ENCODE results near the gene PLEKHA1.

The PLEKHA1 gene

GRCh38 chr10:122391875-122392274 lies 17.4 kb downstream of the PLEKHA1 start:
- Histone ChIP-seq H3K4me3 (no peak overlapping the region), H3K36me3 (ENCODE audit: insufficient read depth, low read length) (no peaks in the 10 kb centered on the region), H3K27ac (no peak overlapping the region), H3K9ac (ENCODE audit: insufficient read length) (no peak overlapping the region), H3K9me3 (ENCODE audit: low read depth, low read length) (no peaks in the 10 kb centered on the region)
- DNase-seq (ENCODE audit: low read depth, low spot score) = no peak
- no peak for TF ChIP-seq POLR2AphosphoS5 (IDR thresholded peaks at IDR 0.05; ENCODE audit: borderline replicate concordance, low read depth, low read length)
- no peak for TF ChIP-seq EZH2 (IDR thresholded peaks at IDR 0.05)
- no peak for TF ChIP-seq FOXP2 (optimal IDR thresholded peaks at IDR 0.05; ENCODE audit: control extremely low read depth, extremely low read length, insufficient read depth)

DNA sequence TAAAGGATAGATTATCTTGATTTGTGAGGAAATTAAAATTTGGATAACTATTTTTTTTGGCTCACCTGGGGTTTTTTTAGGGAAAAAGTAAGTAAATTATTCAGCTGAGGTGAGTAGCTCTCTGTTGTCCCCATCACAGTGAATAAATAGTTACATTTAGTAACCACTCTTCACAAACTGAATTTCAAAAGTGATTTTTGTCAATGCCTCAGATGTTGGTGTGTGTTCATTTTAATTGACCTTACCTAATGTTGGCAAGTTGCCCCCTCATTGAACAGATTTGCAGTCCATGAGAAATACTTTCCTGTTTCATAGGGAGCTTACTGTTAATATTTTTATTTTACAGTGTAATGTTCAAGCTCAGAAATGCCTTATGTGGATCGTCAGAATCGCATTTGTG lies 18.3 kb downstream of the PLEKHA1 start:
- no peak overlapping the region for H3K9ac ChIP-seq (ENCODE audit: insufficient read length)
- no peaks in the 10 kb centered on the region for H3K9me3 ChIP-seq (ENCODE audit: low read depth, low read length)
- no peaks in the 10 kb centered on the region for H3K36me3 ChIP-seq (ENCODE audit: insufficient read depth, low read length)
- no peak overlapping the region for H3K27ac ChIP-seq
- TF ChIP-seq EZH2 (IDR thresholded peaks at IDR 0.05) (no peak), POLR2AphosphoS5 (IDR thresholded peaks at IDR 0.05; ENCODE audit: borderline replicate concordance, low read depth, low read length) (no peak)
- no peak overlapping the region for H3K4me3 ChIP-seq
- no peak for DNase-seq (ENCODE audit: low read depth, low spot score)

GRCh38 chr10:122393288-122393687 lies 18.8 kb downstream of the PLEKHA1 start:
- H3K9ac ChIP-seq (ENCODE audit: insufficient read length) = no peak overlapping the region
- H3K4me3 ChIP-seq = no peak overlapping the region
- no peaks in the 10 kb centered on the region for H3K9me3 ChIP-seq (ENCODE audit: low read depth, low read length)
- H3K36me3 ChIP-seq (ENCODE audit: insufficient read depth, low read length) = no peaks in the 10 kb centered on the region
- H3K27ac ChIP-seq = no peak overlapping the region
- no peak for TF ChIP-seq EZH2 (IDR thresholded peaks at IDR 0.05)
- no peak for TF ChIP-seq POLR2AphosphoS5 (IDR thresholded peaks at IDR 0.05; ENCODE audit: borderline replicate concordance, low read depth, low read length)
- no peak for TF ChIP-seq FOXP2 (optimal IDR thresholded peaks at IDR 0.05; ENCODE audit: control extremely low read depth, extremely low read length, insufficient read depth)
- no peak for DNase-seq (ENCODE audit: low read depth, low spot score)

DNA sequence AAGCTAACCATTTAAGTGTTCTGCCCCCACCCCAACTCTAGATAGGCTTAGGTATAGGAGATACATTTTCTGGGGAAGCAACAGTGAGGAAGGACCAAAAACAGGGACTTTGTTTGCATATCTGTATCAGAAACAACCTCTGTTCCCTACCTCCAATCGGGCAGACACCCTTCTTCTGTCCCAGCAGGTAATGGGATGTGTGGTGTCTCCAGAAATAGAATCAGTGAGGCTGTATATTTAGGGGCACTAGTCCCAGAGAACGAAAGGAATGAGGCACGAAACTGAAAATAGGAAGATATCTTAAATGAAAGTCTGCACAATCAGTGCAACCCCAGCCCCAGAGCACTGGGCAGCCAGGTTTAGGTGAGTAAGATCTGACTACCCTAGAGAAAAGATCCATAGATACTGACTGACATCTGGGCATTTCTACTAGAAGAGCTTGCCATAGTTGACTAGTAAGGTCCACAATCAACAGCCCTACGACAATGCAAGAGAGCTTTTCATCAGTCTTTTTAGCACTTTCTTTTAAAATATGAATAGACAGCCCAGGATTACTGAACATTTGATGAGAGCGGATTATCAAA lies 28.1 kb downstream of the PLEKHA1 start:
- Histone ChIP-seq H3K9ac (ENCODE audit: insufficient read length) (no peak overlapping the region), H3K27ac (no peak overlapping the region), H3K36me3 (ENCODE audit: insufficient read depth, low read length) (no peaks in the 10 kb centered on the region), H3K4me3 (no peak overlapping the region), H3K9me3 (ENCODE audit: low read depth, low read length) (no peaks in the 10 kb centered on the region)
- DNase-seq (ENCODE audit: low read depth, low spot score) = no peak
- TF ChIP-seq EZH2 (IDR thresholded peaks at IDR 0.05) (no peak), POLR2AphosphoS5 (IDR thresholded peaks at IDR 0.05; ENCODE audit: borderline replicate concordance, low read depth, low read length) (no peak), FOXP2 (optimal IDR thresholded peaks at IDR 0.05; ENCODE audit: control extremely low read depth, extremely low read length, insufficient read depth) (no peak)

DNA sequence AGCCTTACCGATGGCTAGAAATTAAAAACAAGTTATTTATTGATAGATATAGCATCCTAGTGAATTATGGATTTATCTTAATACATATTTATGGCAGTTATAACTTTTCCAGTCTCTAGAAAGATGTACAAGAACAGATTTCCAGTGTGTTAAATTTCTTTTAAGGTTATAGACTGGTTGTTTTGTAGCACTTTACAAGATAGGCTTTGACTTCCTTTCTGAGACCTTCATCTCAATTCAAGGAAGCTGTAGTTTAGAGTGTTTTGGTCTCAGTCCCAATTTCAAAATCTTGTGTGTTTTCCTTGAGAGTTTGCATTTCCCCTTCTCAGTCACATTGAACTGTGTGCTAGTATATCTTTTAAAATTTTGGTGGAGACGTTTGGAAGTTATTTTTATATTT lies 30.1 kb downstream of the PLEKHA1 start:
- DNase-seq (ENCODE audit: low read depth, low spot score) = no peak
- Histone ChIP-seq H3K27ac (no peak overlapping the region), H3K9me3 (ENCODE audit: low read depth, low read length) (no peaks in the 10 kb centered on the region), H3K36me3 (ENCODE audit: insufficient read depth, low read length) (no peaks in the 10 kb centered on the region), H3K4me3 (no peak overlapping the region), H3K9ac (ENCODE audit: insufficient read length) (no peak overlapping the region)
- TF ChIP-seq POLR2AphosphoS5 (IDR thresholded peaks at IDR 0.05; ENCODE audit: borderline replicate concordance, low read depth, low read length) (no peak), FOXP2 (optimal IDR thresholded peaks at IDR 0.05; ENCODE audit: control extremely low read depth, extremely low read length, insufficient read depth) (no peak), EZH2 (IDR thresholded peaks at IDR 0.05) (no peak)

DNA sequence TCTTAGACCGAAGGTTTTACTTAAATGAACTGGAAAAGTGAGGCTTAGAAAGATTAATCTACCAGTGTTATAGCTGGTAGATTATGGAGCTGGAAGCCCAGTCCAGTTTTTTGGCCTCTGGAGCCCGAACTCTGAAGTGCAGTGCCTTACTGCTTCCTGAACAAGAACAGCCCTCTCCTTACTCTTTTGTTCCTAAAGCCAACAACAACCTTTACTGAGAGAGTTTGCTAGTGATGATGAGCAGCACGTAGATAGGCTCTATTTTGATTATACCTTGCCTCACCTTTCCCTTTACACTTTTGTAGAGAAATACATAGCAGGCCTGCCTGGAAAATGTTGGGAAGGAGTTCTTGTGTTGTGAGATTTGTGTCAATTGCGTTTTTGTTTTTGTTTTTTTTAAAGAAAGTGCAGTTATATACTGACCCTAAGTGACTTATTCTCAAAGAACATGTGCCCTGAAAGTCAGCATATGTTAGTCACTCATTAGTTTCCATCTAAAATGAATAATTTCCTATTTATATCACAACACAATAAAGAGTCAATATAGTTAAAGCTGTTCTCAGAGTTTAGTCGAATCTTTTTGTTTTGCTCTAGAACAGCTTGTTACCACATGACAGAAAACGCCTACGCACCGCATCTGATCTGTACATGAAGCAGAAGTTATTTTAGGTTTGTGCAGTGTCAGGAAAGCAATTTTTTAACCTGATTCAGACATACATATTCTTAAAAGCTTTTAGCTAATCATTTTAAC lies 33.0 kb downstream of the PLEKHA1 start:
- Histone ChIP-seq H3K9me3 (ENCODE audit: low read depth, low read length) (no peaks in the 10 kb centered on the region), H3K27ac (no peak overlapping the region), H3K4me3 (no peak overlapping the region), H3K9ac (ENCODE audit: insufficient read length) (no peak overlapping the region), H3K36me3 (ENCODE audit: insufficient read depth, low read length) (no peaks in the 10 kb centered on the region)
- DNase-seq (ENCODE audit: low read depth, low spot score) = no peak
- TF ChIP-seq FOXP2 (optimal IDR thresholded peaks at IDR 0.05; ENCODE audit: control extremely low read depth, extremely low read length, insufficient read depth) (no peak), POLR2AphosphoS5 (IDR thresholded peaks at IDR 0.05; ENCODE audit: borderline replicate concordance, low read depth, low read length) (no peak), EZH2 (IDR thresholded peaks at IDR 0.05) (no peak)

GRCh38 chr10:122413327-122413726 lies 38.8 kb downstream of the PLEKHA1 start:
- no peak overlapping the region for H3K27ac ChIP-seq
- H3K9me3 ChIP-seq (ENCODE audit: low read depth, low read length) = no peaks in the 10 kb centered on the region
- no peak overlapping the region for H3K9ac ChIP-seq (ENCODE audit: insufficient read length)
- TF ChIP-seq FOXP2 (optimal IDR thresholded peaks at IDR 0.05; ENCODE audit: control extremely low read depth, extremely low read length, insufficient read depth) (no peak), EZH2 (IDR thresholded peaks at IDR 0.05) (no peak), POLR2AphosphoS5 (IDR thresholded peaks at IDR 0.05; ENCODE audit: borderline replicate concordance, low read depth, low read length) (no peak)
- no peak for DNase-seq (ENCODE audit: low read depth, low spot score)
- H3K36me3 ChIP-seq (ENCODE audit: insufficient read depth, low read length) = no peaks in the 10 kb centered on the region
- no peak overlapping the region for H3K4me3 ChIP-seq

GRCh38 chr10:122417667-122418066 lies 43.2 kb downstream of the PLEKHA1 start:
- H3K36me3 ChIP-seq (ENCODE audit: insufficient read depth, low read length) = no peaks in the 10 kb centered on the region
- DNase-seq (ENCODE audit: low read depth, low spot score) = no peak
- H3K4me3 ChIP-seq = no peak overlapping the region
- H3K9me3 ChIP-seq (ENCODE audit: low read depth, low read length) = no peaks in the 10 kb centered on the region
- H3K9ac ChIP-seq (ENCODE audit: insufficient read length) = no peak overlapping the region
- no peak overlapping the region for H3K27ac ChIP-seq
- TF ChIP-seq EZH2 (IDR thresholded peaks at IDR 0.05) (no peak), FOXP2 (optimal IDR thresholded peaks at IDR 0.05; ENCODE audit: control extremely low read depth, extremely low read length, insufficient read depth) (no peak), POLR2AphosphoS5 (IDR thresholded peaks at IDR 0.05; ENCODE audit: borderline replicate concordance, low read depth, low read length) (no peak)

Data from SK-N-MC (cell line).